ENCODE results near the gene ADIPOR2.

The ADIPOR2 gene

GRCh38 chr12:1690578-1691122 lies at the start of gene ADIPOR2:
Gene ADIPOR2 (plus strand): TSS chr12:1691070. CDS start chr12:1754344, 63,274 bp downstream.
- ATAC-seq (ENCODE audit: low read depth) = peak; percentile 97
- Histone ChIP-seq H3K27ac (ENCODE audit: poor library complexity, severe bottlenecking) (peak within 1 kb of the TSS; percentile 75), H3K4me3 (ENCODE audit: severe bottlenecking) (peak within 1 kb of the TSS; percentile 86), H3K4me1 (ENCODE audit: insufficient read depth, poor library complexity, severe bottlenecking) (peaks cover 18% of the 10 kb centered on the region), H3K9me3 (ENCODE audit: severe bottlenecking) (no peaks in the 10 kb centered on the region), H3K27me3 (ENCODE audit: insufficient read depth, poor library complexity, severe bottlenecking) (no peaks in the 10 kb centered on the region), H3K36me3 (ENCODE audit: low read depth) (peaks cover 24% of the 10 kb centered on the region)
- TF ChIP-seq CTCF (IDR thresholded peaks at IDR 0.05; ENCODE audit: poor library complexity, severe bottlenecking) = no peak
- peak; percentile 97 for DNase-seq (ENCODE audit: low spot score)

- DNase-seq (ENCODE audit: low spot score) = no peak
- H3K27me3 ChIP-seq (ENCODE audit: insufficient read depth, poor library complexity, severe bottlenecking) = no peaks in the 10 kb centered on the region
- no peaks in the 10 kb centered on the region for H3K36me3 ChIP-seq (ENCODE audit: low read depth)
- ATAC-seq (ENCODE audit: low read depth) = no peak
- no peak for TF ChIP-seq CTCF (IDR thresholded peaks at IDR 0.05; ENCODE audit: poor library complexity, severe bottlenecking)
- H3K9me3 ChIP-seq (ENCODE audit: severe bottlenecking) = no peaks in the 10 kb centered on the region
- no peaks in the 10 kb centered on the region for H3K4me1 ChIP-seq (ENCODE audit: insufficient read depth, poor library complexity, severe bottlenecking)
- H3K4me3 ChIP-seq (ENCODE audit: severe bottlenecking) = no peak overlapping the region
- no peak overlapping the region for H3K27ac ChIP-seq (ENCODE audit: poor library complexity, severe bottlenecking)
These were observed 48.4 kb upstream of the ADIPOR2 start for GRCh38 chr12:1642513-1642912.

GRCh38 chr12:1643043-1643442 lies 47.8 kb upstream of the ADIPOR2 start:
- Histone ChIP-seq H3K9me3 (ENCODE audit: severe bottlenecking) (no peaks in the 10 kb centered on the region), H3K4me1 (ENCODE audit: insufficient read depth, poor library complexity, severe bottlenecking) (no peaks in the 10 kb centered on the region), H3K27me3 (ENCODE audit: insufficient read depth, poor library complexity, severe bottlenecking) (no peaks in the 10 kb centered on the region), H3K36me3 (ENCODE audit: low read depth) (no peaks in the 10 kb centered on the region), H3K27ac (ENCODE audit: poor library complexity, severe bottlenecking) (no peak overlapping the region), H3K4me3 (ENCODE audit: severe bottlenecking) (no peak overlapping the region)
- TF ChIP-seq CTCF (IDR thresholded peaks at IDR 0.05; ENCODE audit: poor library complexity, severe bottlenecking) = no peak
- DNase-seq (ENCODE audit: low spot score) (no peak), ATAC-seq (ENCODE audit: low read depth) (no peak)

- H3K4me1 ChIP-seq (ENCODE audit: insufficient read depth, poor library complexity, severe bottlenecking) = no peaks in the 10 kb centered on the region
- TF ChIP-seq CTCF (IDR thresholded peaks at IDR 0.05; ENCODE audit: poor library complexity, severe bottlenecking) = no peak
- ATAC-seq (ENCODE audit: low read depth) (no peak; the same call in 2 of the 3 replicates), DNase-seq (ENCODE audit: low spot score) (no peak)
- no peaks in the 10 kb centered on the region for H3K36me3 ChIP-seq (ENCODE audit: low read depth)
- no peaks in the 10 kb centered on the region for H3K27me3 ChIP-seq (ENCODE audit: insufficient read depth, poor library complexity, severe bottlenecking)
- H3K27ac ChIP-seq (ENCODE audit: poor library complexity, severe bottlenecking) = no peak overlapping the region
- no peak overlapping the region for H3K4me3 ChIP-seq (ENCODE audit: severe bottlenecking)
- H3K9me3 ChIP-seq (ENCODE audit: severe bottlenecking) = no peaks in the 10 kb centered on the region
These were observed 46.9 kb upstream of the ADIPOR2 start for GRCh38 chr12:1643905-1644533.

Data from RWPE2 (cell line).